ENCODE results near the gene CNDP2.

The CNDP2 gene

GRCh38 chr18:74546007-74546406 lies 49.8 kb downstream of the CNDP2 start:
- ChIA-PET CTCF (no interaction called here), POLR2A (no interaction called here)
- DNase-seq (ENCODE audit: extremely low spot score), result no peak
- TF ChIP-seq FOXM1 (IDR thresholded peaks at IDR 0.05; ENCODE audit: borderline replicate concordance) (no peak), HDGF (IDR thresholded peaks at IDR 0.05; ENCODE audit: borderline replicate concordance) (no peak), ELF4 (IDR thresholded peaks at IDR 0.05) (no peak), FOXK2 (IDR thresholded peaks at IDR 0.05) (no peak), LEF1 (IDR thresholded peaks at IDR 0.05; ENCODE audit: borderline replicate concordance) (no peak)

GRCh38 chr18:74546751-74547530 lies 50.8 kb downstream of the CNDP2 start:
- TF ChIP-seq FOXM1 (IDR thresholded peaks at IDR 0.05; ENCODE audit: borderline replicate concordance) (no peak), HDGF (IDR thresholded peaks at IDR 0.05; ENCODE audit: borderline replicate concordance) (no peak), ZNF384 (IDR thresholded peaks at IDR 0.05) (no peak), ARNT (IDR thresholded peaks at IDR 0.05) (no peak), SUZ12 (IDR thresholded peaks at IDR 0.05) (no peak), SP1 (IDR thresholded peaks at IDR 0.05) (no peak)
- POLR2A ChIA-PET, result no interaction called here
- no peak for DNase-seq (ENCODE audit: extremely low spot score)
- CTCF ChIA-PET, result no interaction called here

- TF ChIP-seq L3MBTL2 (conservative IDR thresholded peaks at IDR 0.05) (no peak), FOXM1 (IDR thresholded peaks at IDR 0.05; ENCODE audit: borderline replicate concordance) (no peak), CTBP1 (IDR thresholded peaks at IDR 0.05; ENCODE audit: borderline replicate concordance) (no peak), TARDBP (IDR thresholded peaks at IDR 0.05) (no peak), SP1 (IDR thresholded peaks at IDR 0.05) (no peak), NFRKB (IDR thresholded peaks at IDR 0.05) (no peak), ARNT (IDR thresholded peaks at IDR 0.05) (no peak), ZNF384 (IDR thresholded peaks at IDR 0.05) (no peak), FOXA1 (IDR thresholded peaks at IDR 0.05) (no peak), HDGF (IDR thresholded peaks at IDR 0.05; ENCODE audit: borderline replicate concordance) (no peak), PKNOX1 (IDR thresholded peaks at IDR 0.05) (no peak), FOXK2 (IDR thresholded peaks at IDR 0.05) (no peak), LEF1 (IDR thresholded peaks at IDR 0.05; ENCODE audit: borderline replicate concordance) (no peak), BHLHE40 (IDR thresholded peaks at IDR 0.05; ENCODE audit: borderline replicate concordance) (no peak), ELF4 (IDR thresholded peaks at IDR 0.05) (no peak), SUZ12 (IDR thresholded peaks at IDR 0.05) (no peak)
- no peak for DNase-seq (ENCODE audit: extremely low spot score)
- ChIA-PET POLR2A (no interaction called here), CTCF (no interaction called here)
Observed at GRCh38 chr18:74547860-74548259, 51.7 kb downstream of the CNDP2 start.

- TF ChIP-seq LEF1 (IDR thresholded peaks at IDR 0.05; ENCODE audit: borderline replicate concordance) (no peak), L3MBTL2 (conservative IDR thresholded peaks at IDR 0.05) (no peak), CTBP1 (IDR thresholded peaks at IDR 0.05; ENCODE audit: borderline replicate concordance) (no peak), PKNOX1 (IDR thresholded peaks at IDR 0.05) (no peak), SUZ12 (IDR thresholded peaks at IDR 0.05) (no peak), FOXA1 (IDR thresholded peaks at IDR 0.05) (no peak), FOXM1 (IDR thresholded peaks at IDR 0.05; ENCODE audit: borderline replicate concordance) (no peak), NFRKB (IDR thresholded peaks at IDR 0.05) (no peak), ELF4 (IDR thresholded peaks at IDR 0.05) (no peak), ZNF384 (IDR thresholded peaks at IDR 0.05) (no peak), SP1 (IDR thresholded peaks at IDR 0.05) (no peak), ARNT (IDR thresholded peaks at IDR 0.05) (no peak), FOXK2 (IDR thresholded peaks at IDR 0.05) (no peak), HDGF (IDR thresholded peaks at IDR 0.05; ENCODE audit: borderline replicate concordance) (no peak), TARDBP (IDR thresholded peaks at IDR 0.05) (no peak), BHLHE40 (IDR thresholded peaks at IDR 0.05; ENCODE audit: borderline replicate concordance) (no peak)
- no peak for DNase-seq (ENCODE audit: extremely low spot score)
- POLR2A ChIA-PET, result no interaction called here
- CTCF ChIA-PET, result interaction anchor here (0.6 kb wide), 1 partner anchor 509 kb away, joined by 3 read pairs; no protein-coding TSS in a partner anchor
Observed at GRCh38 chr18:74549591-74550104, 53.5 kb downstream of the CNDP2 start.

GRCh38 chr18:74550886-74551285 lies 54.7 kb downstream of the CNDP2 start:
- POLR2A ChIA-PET, result no interaction called here
- no peak for DNase-seq (ENCODE audit: extremely low spot score)
- TF ChIP-seq NFRKB (IDR thresholded peaks at IDR 0.05) (no peak), HDGF (IDR thresholded peaks at IDR 0.05; ENCODE audit: borderline replicate concordance) (no peak), FOXM1 (IDR thresholded peaks at IDR 0.05; ENCODE audit: borderline replicate concordance) (no peak), ZNF384 (IDR thresholded peaks at IDR 0.05) (no peak), PKNOX1 (IDR thresholded peaks at IDR 0.05) (no peak), SP1 (IDR thresholded peaks at IDR 0.05) (no peak), ARNT (IDR thresholded peaks at IDR 0.05) (no peak), FOXK2 (IDR thresholded peaks at IDR 0.05) (no peak), BHLHE40 (IDR thresholded peaks at IDR 0.05; ENCODE audit: borderline replicate concordance) (no peak), LEF1 (IDR thresholded peaks at IDR 0.05; ENCODE audit: borderline replicate concordance) (no peak), L3MBTL2 (conservative IDR thresholded peaks at IDR 0.05) (no peak)
- CTCF ChIA-PET, result interaction anchor here (0.7 kb wide), 1 partner anchor 943 kb away, joined by 3 read pairs; no protein-coding TSS in a partner anchor

GRCh38 chr18:74551452-74551851 lies 55.3 kb downstream of the CNDP2 start:
- no peak for DNase-seq (ENCODE audit: extremely low spot score)
- CTCF ChIA-PET, result interaction anchor here (0.6 to 1.3 kb wide), 7 partner anchors 21 to 943 kb away, joined by 3 to 22 read pairs (median 3); partner anchors contain the start of gene CNDP2
- TF ChIP-seq CTBP1 (IDR thresholded peaks at IDR 0.05; ENCODE audit: borderline replicate concordance) (no peak), ARNT (IDR thresholded peaks at IDR 0.05) (no peak)
- POLR2A ChIA-PET, result no interaction called here
